GM12878 (cell line): ENCODE measurements around the gene MSI2. TPM values are rescaled to one million over a fixed set of nuclear protein-coding genes. Genes with fewer than 3 reads are reported as not detected.

Experiments
- ATAC-seq: fragments of 200-7000 bp; cut with Tn5 transposase; 3 replicates; pipeline ENCODE4 v1.9.1; 2020; ENCODE audit warnings: mild to moderate bottlenecking, moderate library complexity
- BruUV-seq: library from RNA; stranded (reverse); fragments of 400-500 nt; replicated peaks from 2 replicates; lab custom pipeline; 2021; lab: Mats Ljungman, UMichigan
- CTCF ChIA-PET: fragments of 300-600 bp; sonication (Branson Sonifier 250); formaldehyde crosslinking; extraction: SDS; loops from one replicate; lab custom pipeline; 2021; ENCODE audit warnings: inconsistent platforms; lab: Yijun Ruan, JAX
- POLR2A ChIA-PET: fragments of 350-600 bp; formaldehyde crosslinking; extraction: SDS; loops from one replicate; lab custom pipeline; 2021; ENCODE audit warnings: inconsistent platforms; lab: Charles Lee
- RAD21 ChIA-PET: fragments of 300-600 bp; sonication (Branson Sonifier 250); formaldehyde crosslinking; loops from one replicate; lab custom pipeline; 2023; ENCODE audit warnings: antibody characterized with exemption; ENCODE audit not compliant: unreplicated experiment; lab: Charles Lee
- SMC1A ChIA-PET: fragments of 300-600 bp; sonication (Branson Sonifier 250); formaldehyde crosslinking; loops from one replicate; lab custom pipeline; 2023; ENCODE audit not compliant: unreplicated experiment, uncharacterized antibody; lab: Charles Lee
- DNase-seq: peaks from one replicate; pipeline ENCODE4 v3.0.0-alpha.2; 2011; ENCODE audit warnings: low read depth, low spot score
- FAIRE-seq: peaks from 3 replicates; lab custom pipeline; 2011; peaks lifted over from hg19 to GRCh38; lab: Jason Lieb, UNC
- H2AFZ ChIP-seq: 2 replicates; pipeline ENCODE4 v1.6.0; 2011; ENCODE audit warnings: low read depth, low read length, control low read depth; ENCODE audit not compliant: control insufficient read depth
- H3K27ac ChIP-seq: 2 replicates; pipeline ENCODE4 v1.5.1; 2011; ENCODE audit warnings: control low read depth; ENCODE audit not compliant: control insufficient read depth, insufficient read depth
- H3K27me3 ChIP-seq, 2 experiments: replicated peaks in 1 of 2; 2 replicates each; pipeline versions ENCODE4 v1.6.0 to v1.6.1; 2011; ENCODE audit warnings: low read length in 1 of 2; ENCODE audit not compliant: control insufficient read depth in 2 of 2, insufficient read depth in 2 of 2
- H3K36me3 ChIP-seq, 2 experiments: 2 replicates each; pipeline ENCODE4 v1.5.1; 2011; ENCODE audit warnings: low read length in 1 of 2; ENCODE audit not compliant: control insufficient read depth in 2 of 2, insufficient read depth in 2 of 2
- H3K4me1 ChIP-seq: 2 replicates; pipeline ENCODE4 v1.6.1; 2011; ENCODE audit warnings: mild to moderate bottlenecking, low read length, moderate library complexity, mixed read lengths; ENCODE audit not compliant: control insufficient read depth, insufficient read depth
- H3K4me2 ChIP-seq: 2 replicates; pipeline ENCODE4 v1.6.0; 2011; ENCODE audit warnings: control low read depth; ENCODE audit not compliant: control insufficient read depth, insufficient read depth
- H3K4me3 ChIP-seq: fragments of 200-600 bp; sonication (generic); 2 replicates; pipeline ENCODE4 v1.5.1; 2016
- H3K79me2 ChIP-seq: 2 replicates; pipeline ENCODE4 v1.6.0; 2011; ENCODE audit warnings: low read length; ENCODE audit not compliant: control insufficient read depth, insufficient read depth
- H3K9ac ChIP-seq: 2 replicates; pipeline ENCODE4 v1.8.0; 2011; ENCODE audit warnings: low read length, control low read depth, mixed read lengths; ENCODE audit not compliant: control insufficient read depth, insufficient read depth
- H3K9me3 ChIP-seq: replicated peaks from 3 replicates; pipeline ENCODE4 v1.5.1; 2011; ENCODE audit warnings: mild to moderate bottlenecking, low read length; ENCODE audit not compliant: control insufficient read depth, insufficient read depth
- H4K20me1 ChIP-seq: 2 replicates; pipeline ENCODE4 v1.6.0; 2011; ENCODE audit not compliant: control insufficient read depth, insufficient read depth
- CBFB ChIP-seq: IDR thresholded peaks from 2 replicates; pipeline ENCODE4 v1.6.1; 2016; ENCODE audit warnings: antibody characterized with exemption, low read depth
- CEBPB ChIP-seq, 2 experiments: fragments of 150-350 bp in 1 of 2; IDR thresholded peaks; 2 replicates each; pipeline ENCODE4 v1.6.1; 2012 to 2014; ENCODE audit warnings: low read depth in 2 of 2, low read length in 2 of 2, borderline replicate concordance in 1 of 2, inconsistent platforms in 1 of 2
- CHD1 ChIP-seq: IDR thresholded peaks from 2 replicates; pipeline ENCODE4 v1.6.1; 2012; ENCODE audit warnings: low read depth, low read length, improper control_type of control experiment
- ETV6 ChIP-seq, 2 experiments: fragments of 450-650 bp in 1 of 2; IDR thresholded peaks in 1 of 2; conservative IDR thresholded peaks in 1 of 2; 2 replicates each; pipeline ENCODE4 v1.6.1; 2014; ENCODE audit warnings: antibody characterized with exemption in 1 of 2, borderline replicate concordance in 1 of 2, low read depth in 1 of 2, mild to moderate bottlenecking in 1 of 2, moderate library complexity in 1 of 2
- IKZF1 ChIP-seq: fragments of 450-650 bp; conservative IDR thresholded peaks from 2 replicates; pipeline ENCODE4 v1.6.1; 2017; ENCODE audit warnings: antibody characterized with exemption, mild to moderate bottlenecking
- JUNB ChIP-seq: IDR thresholded peaks from 2 replicates; pipeline ENCODE4 v1.6.1; 2016; ENCODE audit warnings: antibody characterized with exemption, mild to moderate bottlenecking
- STAT3 ChIP-seq: IDR thresholded peaks from 2 replicates; pipeline ENCODE4 v1.6.1; 2011; ENCODE audit warnings: low read depth, low read length, improper control_type of control experiment
- SUZ12 ChIP-seq: fragments of 200-600 bp; sonication (generic); IDR thresholded peaks from one replicate; pipeline ENCODE4 v1.6.1; 2018; ENCODE audit warnings: antibody characterized with exemption, mild to moderate bottlenecking; ENCODE audit not compliant: unreplicated experiment
- TARDBP ChIP-seq: IDR thresholded peaks from 2 replicates; pipeline ENCODE4 v1.6.1; 2016; ENCODE audit warnings: borderline replicate concordance
- WGBS: methylation state at CpG from one replicate; pipeline ENCODE4 v1.1.6; 2016; ENCODE audit warnings: low lambda C conversion rate; ENCODE audit not compliant: insufficient replicate concordance, insufficient coverage; ENCODE audit errors: missing lambda C conversion rate; 5-methylcytosine and 5-hydroxymethylcytosine counted together
- in situ Hi-C: fragments of 300-500 bp; cut with MboI; formaldehyde crosslinking; loops from 9 replicates; pipeline ENCODE4 v1.14.3; 2018; ENCODE audit warnings: mixed read lengths
- intact Hi-C: fragments of 100-400 bp; cut with micrococcal nuclease; formaldehyde crosslinking; loops from one replicate; pipeline ENCODE4 v1.14.2; 2022; ENCODE audit not compliant: unreplicated experiment
- polyA plus RNA-seq, 11 experiments: library from polyadenylated mRNA; depleted of rRNA in 4 of 11; unstranded in 6 of 11; stranded (reverse) in 5 of 11; fragments of >200 nt; fragmentation: Nextera tagmentation in 4 of 11; fragmentation: Illumina TruSeq in 1 of 11; extraction: Ambion mirVana in 4 of 11; extraction: Trizol in 1 of 11; gene quantifications; 1 replicate in 1 of 11; 2 replicates in 10 of 11; pipeline versions ENCODE4 v1.2.1 to v1.2.3, GENCODE V29; 2011 to 2016; ENCODE audit warnings: inconsistent platforms in 2 of 11, missing spikeins in 2 of 11, low read depth in 1 of 11
- total RNA-seq, 4 experiments: library from RNA; depleted of rRNA in 3 of 4; stranded (reverse); fragments of >200 nt in 3 of 4; fragmentation: Illumina TruSeq in 1 of 4; extraction: Trizol in 1 of 4; gene quantifications; 2 replicates each; pipeline versions ENCODE4 v1.2.1 to v1.2.3, GENCODE V29; 2013 to 2021
- TF ChIP-seq, protein P1 (sequence below): IDR thresholded peaks from 2 replicates; pipeline ENCODE4 v1.6.1; 2012; ENCODE audit warnings: improper control_type of control experiment, low read depth, low read length; ENCODE audit not compliant: insufficient replicate concordance
- TF ChIP-seq, protein P2 (sequence below): IDR thresholded peaks from 2 replicates; pipeline ENCODE4 v1.6.1; 2012; ENCODE audit warnings: low read depth, low read length, improper control_type of control experiment
- TF ChIP-seq, protein P3 (sequence below): IDR thresholded peaks from 2 replicates; pipeline ENCODE4 v1.6.1; 2011; ENCODE audit warnings: low read depth, mild to moderate bottlenecking, low read length, moderate library complexity, borderline replicate concordance; ENCODE audit errors: extremely low read depth

The MSI2 gene
- total and polyA plus RNA-seq, 10 of the 15 experiments (the other 5 are each of a cell fraction or from before 2014, with no cell fraction given) = 6.1 to 76.1 (median 42.0) TPM

DNA sequence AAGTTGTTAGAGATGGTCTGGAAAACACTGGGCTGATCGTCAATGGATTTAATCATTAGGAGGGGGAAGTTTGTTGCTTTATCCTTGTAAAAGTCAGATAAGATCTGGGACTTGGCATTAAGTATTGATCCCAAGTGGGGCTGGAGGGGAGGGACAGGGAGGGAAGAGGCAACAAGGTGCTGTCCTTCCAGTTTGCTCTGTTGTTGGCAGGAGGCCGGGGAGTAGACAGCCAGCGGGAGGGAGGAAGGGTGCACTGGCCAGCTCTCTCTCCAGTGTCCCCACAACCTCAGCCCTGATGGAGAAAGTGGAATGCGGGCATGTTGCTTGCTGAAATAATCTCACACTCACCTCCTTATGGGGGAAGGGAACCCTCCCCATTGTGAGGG, 278.5 kb downstream of the MSI2 start (continued):
- TF ChIP-seq CHD1 (no peak), CBFB (no peak)
- TF ChIP-seq, protein P1, sequence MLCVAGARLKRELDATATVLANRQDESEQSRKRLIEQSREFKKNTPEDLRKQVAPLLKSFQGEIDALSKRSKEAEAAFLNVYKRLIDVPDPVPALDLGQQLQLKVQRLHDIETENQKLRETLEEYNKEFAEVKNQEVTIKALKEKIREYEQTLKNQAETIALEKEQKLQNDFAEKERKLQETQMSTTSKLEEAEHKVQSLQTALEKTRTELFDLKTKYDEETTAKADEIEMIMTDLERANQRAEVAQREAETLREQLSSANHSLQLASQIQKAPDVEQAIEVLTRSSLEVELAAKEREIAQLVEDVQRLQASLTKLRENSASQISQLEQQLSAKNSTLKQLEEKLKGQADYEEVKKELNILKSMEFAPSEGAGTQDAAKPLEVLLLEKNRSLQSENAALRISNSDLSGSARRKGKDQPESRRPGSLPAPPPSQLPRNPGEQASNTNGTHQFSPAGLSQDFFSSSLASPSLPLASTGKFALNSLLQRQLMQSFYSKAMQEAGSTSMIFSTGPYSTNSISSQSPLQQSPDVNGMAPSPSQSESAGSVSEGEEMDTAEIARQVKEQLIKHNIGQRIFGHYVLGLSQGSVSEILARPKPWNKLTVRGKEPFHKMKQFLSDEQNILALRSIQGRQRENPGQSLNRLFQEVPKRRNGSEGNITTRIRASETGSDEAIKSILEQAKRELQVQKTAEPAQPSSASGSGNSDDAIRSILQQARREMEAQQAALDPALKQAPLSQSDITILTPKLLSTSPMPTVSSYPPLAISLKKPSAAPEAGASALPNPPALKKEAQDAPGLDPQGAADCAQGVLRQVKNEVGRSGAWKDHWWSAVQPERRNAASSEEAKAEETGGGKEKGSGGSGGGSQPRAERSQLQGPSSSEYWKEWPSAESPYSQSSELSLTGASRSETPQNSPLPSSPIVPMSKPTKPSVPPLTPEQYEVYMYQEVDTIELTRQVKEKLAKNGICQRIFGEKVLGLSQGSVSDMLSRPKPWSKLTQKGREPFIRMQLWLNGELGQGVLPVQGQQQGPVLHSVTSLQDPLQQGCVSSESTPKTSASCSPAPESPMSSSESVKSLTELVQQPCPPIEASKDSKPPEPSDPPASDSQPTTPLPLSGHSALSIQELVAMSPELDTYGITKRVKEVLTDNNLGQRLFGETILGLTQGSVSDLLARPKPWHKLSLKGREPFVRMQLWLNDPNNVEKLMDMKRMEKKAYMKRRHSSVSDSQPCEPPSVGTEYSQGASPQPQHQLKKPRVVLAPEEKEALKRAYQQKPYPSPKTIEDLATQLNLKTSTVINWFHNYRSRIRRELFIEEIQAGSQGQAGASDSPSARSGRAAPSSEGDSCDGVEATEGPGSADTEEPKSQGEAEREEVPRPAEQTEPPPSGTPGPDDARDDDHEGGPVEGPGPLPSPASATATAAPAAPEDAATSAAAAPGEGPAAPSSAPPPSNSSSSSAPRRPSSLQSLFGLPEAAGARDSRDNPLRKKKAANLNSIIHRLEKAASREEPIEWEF = no peak

DNA sequence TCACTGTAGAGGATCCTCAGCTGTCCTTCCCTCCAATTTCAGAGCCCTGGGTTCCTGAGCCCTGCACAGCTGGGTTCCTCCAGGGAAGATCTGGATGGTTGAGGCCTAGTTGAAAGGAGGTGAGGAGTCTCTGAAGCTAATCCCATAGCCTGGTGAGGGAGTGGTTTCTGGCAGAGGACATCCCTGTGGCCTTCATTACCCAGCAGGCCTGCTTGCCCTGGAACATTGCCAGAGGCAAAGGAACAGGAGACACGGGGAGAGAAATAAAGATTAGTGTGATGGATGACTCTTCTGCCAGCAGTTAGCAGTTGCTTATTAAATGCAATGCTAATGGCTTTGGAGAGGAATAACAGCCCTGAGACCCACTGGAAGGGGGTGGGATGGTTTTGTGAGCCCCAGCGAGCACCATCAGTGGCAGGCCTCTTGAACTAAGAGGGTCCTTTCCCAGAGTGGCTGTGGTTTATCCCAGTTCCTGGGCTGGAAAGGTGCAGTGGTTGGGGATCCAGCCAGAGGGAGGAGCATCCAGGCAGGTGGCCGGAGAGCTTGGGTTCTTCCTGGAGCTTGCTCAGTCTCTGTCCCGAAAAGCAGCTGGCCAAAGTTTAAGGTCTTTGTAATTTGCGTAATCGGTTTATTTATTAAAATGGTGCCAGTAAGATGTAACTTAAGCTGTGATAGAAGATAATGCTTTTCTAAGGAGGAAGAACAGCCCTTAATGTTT, 279.1 kb downstream of the MSI2 start:
- Histone ChIP-seq H3K27ac (no peak overlapping the region), H3K27me3 (no peaks in the 10 kb centered on the region), H3K36me3 (peaks cover 5 to 21% of the 10 kb centered on the region in 2 experiments), H3K4me2 (no peak overlapping the region), H3K79me2 (no peaks in the 10 kb centered on the region; the same call in none of the 2 replicates), H4K20me1 (no peaks in the 10 kb centered on the region), H3K9me3 (no peaks in the 10 kb centered on the region), H2AFZ (no peak overlapping the region), H3K4me1 (peaks cover 44% of the 10 kb centered on the region), H3K4me3 (no peak overlapping the region), H3K9ac (no peak overlapping the region)
- DNase-seq (no peak), ATAC-seq (no peak), FAIRE-seq (no peak)
- intact Hi-C loops = no loop called here
- SMC1A ChIA-PET = interaction anchor here (1.0 to 6.5 kb wide), 4 partner anchors 9 to 282 kb away, joined by 3 to 34 read pairs (median 3); no protein-coding TSS in a partner anchor
- RAD21 ChIA-PET = interaction anchor here (1.0 to 1.1 kb wide), 2 partner anchors 137 to 292 kb away, joined by 3 read pairs; no protein-coding TSS in a partner anchor
- in situ Hi-C loops = no loop called here
- CTCF ChIA-PET = interaction anchor here (0.8 to 1.3 kb wide), 3 partner anchors 8 to 19 kb away, joined by 3 read pairs; no protein-coding TSS in a partner anchor
- no TSS peak for BruUV-seq
- WGBS = 95% methylated on average over 6 of the region's 6 CpGs
- TF ChIP-seq STAT3 (no peak), CEBPB (IDR thresholded peaks at IDR 0.05; ENCODE audit: borderline replicate concordance in 1 of 2, low read depth in 2 of 2, low read length in 2 of 2) (no peak), SUZ12 (no peak), TARDBP (no peak), IKZF1 (no peak), ETV6 (conservative IDR thresholded peaks at IDR 0.05 in 1 of 2, IDR thresholded peaks at IDR 0.05 in 1 of 2; ENCODE audit: borderline replicate concordance in 1 of 2, low read depth in 1 of 2) (no peak), JUNB (no peak)
- TF ChIP-seq, protein P2, sequence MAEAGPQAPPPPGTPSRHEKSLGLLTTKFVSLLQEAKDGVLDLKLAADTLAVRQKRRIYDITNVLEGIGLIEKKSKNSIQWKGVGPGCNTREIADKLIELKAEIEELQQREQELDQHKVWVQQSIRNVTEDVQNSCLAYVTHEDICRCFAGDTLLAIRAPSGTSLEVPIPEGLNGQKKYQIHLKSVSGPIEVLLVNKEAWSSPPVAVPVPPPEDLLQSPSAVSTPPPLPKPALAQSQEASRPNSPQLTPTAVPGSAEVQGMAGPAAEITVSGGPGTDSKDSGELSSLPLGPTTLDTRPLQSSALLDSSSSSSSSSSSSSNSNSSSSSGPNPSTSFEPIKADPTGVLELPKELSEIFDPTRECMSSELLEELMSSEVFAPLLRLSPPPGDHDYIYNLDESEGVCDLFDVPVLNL = no peak
- TF ChIP-seq, protein P3, sequence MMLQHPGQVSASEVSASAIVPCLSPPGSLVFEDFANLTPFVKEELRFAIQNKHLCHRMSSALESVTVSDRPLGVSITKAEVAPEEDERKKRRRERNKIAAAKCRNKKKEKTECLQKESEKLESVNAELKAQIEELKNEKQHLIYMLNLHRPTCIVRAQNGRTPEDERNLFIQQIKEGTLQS = no peak
- POLR2A ChIA-PET = no interaction called here
